IMR-90 (cell line): Measurements from ENCODE around the gene SRBD1. TPM values are rescaled to one million over a fixed set of nuclear protein-coding genes. Genes with fewer than 3 reads are reported as not detected.

ENCODE experiments used
- ATAC-seq: fragments of 200-7000 bp; cut with Tn5 transposase; 2 replicates; pipeline ENCODE4 v1.9.1; 2020; ENCODE audit warnings: low read depth, mild to moderate bottlenecking, moderate library complexity
- BruUV-seq: library from RNA; stranded (reverse); fragments of 400-500 nt; replicated peaks from 2 replicates; lab custom pipeline; 2021; lab: Mats Ljungman, UMichigan
- CTCF ChIA-PET: fragments of 300-600 bp; formaldehyde crosslinking; extraction: SDS; loops from one replicate; lab custom pipeline; 2021; ENCODE audit warnings: antibody characterized with exemption; lab: Yijun Ruan, JAX
- POLR2A ChIA-PET: fragments of 300-600 bp; sonication (Branson Sonifier 250); formaldehyde crosslinking; loops from one replicate; lab custom pipeline; 2022; ENCODE audit warnings: antibody characterized with exemption; ENCODE audit not compliant: unreplicated experiment; lab: Charles Lee
- DNase-seq: peaks from one replicate; pipeline ENCODE4 v3.0.0; 2013
- H2AFZ ChIP-seq: replicated peaks from 2 replicates; pipeline ENCODE3; 2013; ENCODE audit warnings: low read length, mild to moderate bottlenecking; ENCODE audit not compliant: poor library complexity
- H2AK5ac ChIP-seq: 2 replicates; pipeline ENCODE4 v1.6.1; 2013; ENCODE audit warnings: low read depth, low read length, inconsistent platforms
- H2AK9ac ChIP-seq: replicated peaks from 2 replicates; pipeline ENCODE3; 2013; ENCODE audit warnings: mild to moderate bottlenecking, low read depth, low read length, moderate library complexity; ENCODE audit not compliant: poor library complexity
- H2BK120ac ChIP-seq: 2 replicates; pipeline ENCODE4 v1.6.1; 2013; ENCODE audit warnings: low read depth, low read length, inconsistent platforms
- H2BK15ac ChIP-seq: 3 replicates; pipeline ENCODE4 v1.6.1; 2013; ENCODE audit warnings: low read depth, low read length, inconsistent platforms
- H2BK20ac ChIP-seq: 2 replicates; pipeline ENCODE4 v1.6.1; 2013; ENCODE audit warnings: low read depth, mild to moderate bottlenecking, inconsistent platforms, low read length, moderate library complexity
- H2BK5ac ChIP-seq: 2 replicates; pipeline ENCODE4 v1.6.1; 2013; ENCODE audit warnings: mild to moderate bottlenecking, low read depth, low read length, inconsistent platforms; ENCODE audit not compliant: poor library complexity, severe bottlenecking
- H3K14ac ChIP-seq: replicated peaks from 2 replicates; pipeline ENCODE4 v1.6.1; 2013; ENCODE audit warnings: low read depth, low read length, inconsistent platforms
- H3K18ac ChIP-seq: 2 replicates; pipeline ENCODE4 v1.6.1; 2013; ENCODE audit warnings: low read depth, low read length, control low read depth
- H3K23ac ChIP-seq: 2 replicates; pipeline ENCODE4 v1.6.1; 2013; ENCODE audit warnings: low read depth, low read length, inconsistent platforms
- H3K27ac ChIP-seq: 2 replicates; pipeline ENCODE4 v1.5.1; 2013; ENCODE audit warnings: mild to moderate bottlenecking, control low read depth, low read length; ENCODE audit not compliant: insufficient read depth
- H3K27me3 ChIP-seq: 2 replicates; pipeline ENCODE4 v1.6.1; 2013; ENCODE audit warnings: low read length; ENCODE audit not compliant: control insufficient read depth, insufficient read depth
- H3K36me3 ChIP-seq: 2 replicates; pipeline ENCODE4 v1.6.1; 2013; ENCODE audit warnings: low read length, mixed read lengths; ENCODE audit not compliant: control insufficient read depth, insufficient read depth
- H3K4ac ChIP-seq: 2 replicates; pipeline ENCODE4 v1.6.1; 2013; ENCODE audit warnings: low read depth, low read length, inconsistent platforms
- H3K4me1 ChIP-seq: 2 replicates; pipeline ENCODE4 v1.6.1; 2013; ENCODE audit warnings: low read length, mixed read lengths; ENCODE audit not compliant: control insufficient read depth, insufficient read depth
- H3K4me2 ChIP-seq: 2 replicates; pipeline ENCODE4 v1.6.1; 2013; ENCODE audit warnings: low read depth, mild to moderate bottlenecking, control low read depth, low read length, moderate library complexity
- H3K4me3 ChIP-seq: 2 replicates; pipeline ENCODE4 v1.5.1; 2013; ENCODE audit warnings: low read depth, mild to moderate bottlenecking, control low read depth, low read length, moderate library complexity; ENCODE audit not compliant: insufficient read depth
- H3K56ac ChIP-seq: 2 replicates; pipeline ENCODE4 v1.6.1; 2013; ENCODE audit warnings: low read length, inconsistent platforms; ENCODE audit not compliant: insufficient read depth; ENCODE audit errors: extremely low read depth
- H3K79me1 ChIP-seq, 2 experiments: 2 replicates each; pipeline ENCODE4 v1.6.1; 2013; ENCODE audit warnings: low read length in 2 of 2, inconsistent platforms in 1 of 2, low read depth in 1 of 2
- H3K9ac ChIP-seq: 2 replicates; pipeline ENCODE4 v1.6.1; 2013; ENCODE audit warnings: low read depth, low read length, control low read depth
- H3K9me1 ChIP-seq: 2 replicates; pipeline ENCODE4 v1.6.1; 2013; ENCODE audit warnings: low read length, inconsistent platforms; ENCODE audit not compliant: insufficient read depth
- H3K9me3 ChIP-seq: 2 replicates; pipeline ENCODE4 v1.6.1; 2013; ENCODE audit warnings: low read length; ENCODE audit not compliant: control insufficient read depth, insufficient read depth
- H4K20me1 ChIP-seq: 2 replicates; pipeline ENCODE4 v1.6.1; 2013; ENCODE audit warnings: low read length, inconsistent platforms; ENCODE audit not compliant: insufficient read depth
- H4K5ac ChIP-seq: 2 replicates; pipeline ENCODE4 v1.6.1; 2013; ENCODE audit warnings: mild to moderate bottlenecking, low read depth, low read length, control low read depth
- H4K8ac ChIP-seq, 2 experiments: 2 replicates each; pipeline ENCODE4 v1.6.1; 2013; ENCODE audit warnings: low read depth in 2 of 2, low read length in 2 of 2, control low read depth in 1 of 2, inconsistent platforms in 1 of 2
- H4K91ac ChIP-seq: 2 replicates; pipeline ENCODE4 v1.6.1; 2013; ENCODE audit warnings: low read depth, low read length, inconsistent platforms; ENCODE audit not compliant: insufficient read depth
- USF2 ChIP-seq: fragments of 150-350 bp; IDR thresholded peaks from 2 replicates; pipeline ENCODE4 v1.6.1; 2017; ENCODE audit warnings: mild to moderate bottlenecking, antibody characterized with exemption, low read length, low read depth
- dilution Hi-C: fragments of 300-500 bp; cut with HindIII; formaldehyde crosslinking; loops from one replicate; pipeline ENCODE4 v1.14.3; 2018; ENCODE audit warnings: low sequenced_read_pairs; ENCODE audit not compliant: unreplicated experiment
- in situ Hi-C: fragments of 300-500 bp; cut with MboI; formaldehyde crosslinking; loops from 3 replicates; pipeline ENCODE4 v1.14.3; 2019; ENCODE audit warnings: low sequenced_read_pairs, inconsistent platforms, mixed read lengths
- intact Hi-C: fragments of 100-400 bp; cut with micrococcal nuclease; formaldehyde crosslinking; loops from 2 replicates; pipeline ENCODE4 v1.10.0; 2022
- polyA plus RNA-seq, 3 experiments: library from polyadenylated mRNA; depleted of rRNA; stranded (reverse); fragments of >200 nt; gene quantifications; 2 replicates each; pipeline ENCODE4 v1.2.3, GENCODE V29; 2012; ENCODE audit warnings: low replicate concordance in 1 of 3
- total RNA-seq: library from RNA; depleted of rRNA; stranded (reverse); fragments of >200 nt; gene quantifications from 2 replicates; pipeline ENCODE4 v1.2.3, GENCODE V29; 2012

Gene SRBD1
- total and polyA plus RNA-seq, 2 of the 4 experiments (the other 2 are of a cell fraction), result 3.5 to 14.7 TPM

GRCh38 chr2:45391866-45392265, 219.2 kb downstream of the SRBD1 start:
- no peak overlapping the region for H3K4me3 ChIP-seq
- ATAC-seq (peak; percentile 62), DNase-seq (peak; percentile 33)
- ChIA-PET CTCF (interaction anchor here (0.6 kb wide), 1 partner anchor 10 kb away, joined by 3 read pairs; no protein-coding TSS in a partner anchor), POLR2A (no interaction called here)
- no peak overlapping the region for H2BK20ac ChIP-seq
- no peak overlapping the region for H4K5ac ChIP-seq
- H2BK5ac ChIP-seq, result no peak overlapping the region
- intact Hi-C loops (no loop called here), dilution Hi-C loops (no loop called here), in situ Hi-C loops (no loop called here)
- H2AK5ac ChIP-seq, result no peak overlapping the region
- no peaks in the 10 kb centered on the region for H4K20me1 ChIP-seq
- no peak overlapping the region for H2AFZ ChIP-seq
- no peak overlapping the region for H3K9ac ChIP-seq
- no peaks in the 10 kb centered on the region for H3K9me1 ChIP-seq
- no peaks in the 10 kb centered on the region for H3K27me3 ChIP-seq
- peaks cover 3% of the 10 kb centered on the region; the same call in 1 of the 2 replicates for H3K4me1 ChIP-seq
- H3K4me2 ChIP-seq, result no peak overlapping the region
- no peak overlapping the region; the same call in 1 of the 2 replicates for H4K91ac ChIP-seq
- no peaks in the 10 kb centered on the region for H3K9me3 ChIP-seq
- no peak overlapping the region for H3K56ac ChIP-seq
- H2BK15ac ChIP-seq, result no peak overlapping the region
- H4K8ac ChIP-seq, result no peak overlapping the region
- peak overlapping the region; percentile 46; the same call in 1 of the 2 replicates for H2BK120ac ChIP-seq
- no peak overlapping the region for H3K18ac ChIP-seq
- H3K36me3 ChIP-seq, result peaks cover 2% of the 10 kb centered on the region; the same call in 1 of the 2 replicates
- no TSS peak for BruUV-seq
- no peak overlapping the region for H2AK9ac ChIP-seq
- H3K27ac ChIP-seq, result no peak overlapping the region
- H3K23ac ChIP-seq, result no peak overlapping the region
- H3K79me1 ChIP-seq, result no peaks in the 10 kb centered on the region
- H3K4ac ChIP-seq, result no peak overlapping the region
- H3K14ac ChIP-seq, result no peak overlapping the region
- no peak for TF ChIP-seq USF2
